HepG2 (cell line): ENCODE data around the gene NKX1-2. TPM values are rescaled to one million over a fixed set of nuclear protein-coding genes. Genes with fewer than 3 reads are reported as not detected.
A peak's percentile ranks its signal among the peaks of the same experiment; 100 is the strongest.

Experiments used
- ATAC-seq: fragments of 200-7000 bp; cut with Tn5 transposase; 3 replicates; pipeline ENCODE4 v1.9.1; 2020; ENCODE audit warnings: mild to moderate bottlenecking, moderate library complexity
- BruUV-seq: library from RNA; stranded (reverse); fragments of 400-500 nt; replicated peaks from 2 replicates; lab custom pipeline; 2021; lab: Mats Ljungman, UMichigan
- CTCF ChIA-PET: fragments of 300-600 bp; formaldehyde crosslinking; extraction: SDS; loops from one replicate; lab custom pipeline; 2021; ENCODE audit warnings: low total read pairs, inconsistent platforms, low intra/inter-chr PET ratio; lab: Yijun Ruan, JAX
- POLR2A ChIA-PET: fragments of 350-600 bp; sonication (Branson Sonifier 250); formaldehyde crosslinking; loops from one replicate; lab custom pipeline; 2020; ENCODE audit warnings: antibody characterized with exemption, inconsistent platforms; lab: Yijun Ruan, JAX
- DNase-seq: peaks from one replicate; pipeline ENCODE4 v3.0.0-alpha.2; 2015; ENCODE audit warnings: low spot score
- FAIRE-seq: peaks from 3 replicates; lab custom pipeline; 2011; peaks lifted over from hg19 to GRCh38; lab: Jason Lieb, UNC
- H2AFZ ChIP-seq: one replicate; pipeline ENCODE4 v1.6.1; 2011; ENCODE audit warnings: low read length, inconsistent platforms
- H3K27ac ChIP-seq: fragments of 300-600 bp; 3 replicates; pipeline ENCODE4 v1.8.0; 2011; ENCODE audit warnings: mixed run types, mild to moderate bottlenecking, mixed read lengths, low read length, inconsistent platforms; ENCODE audit not compliant: insufficient read depth; ENCODE audit errors: extremely low read length
- H3K27me3 ChIP-seq, 2 experiments: fragments of 200-600 bp in 1 of 2; 2 replicates in 1 of 2; 3 replicates in 1 of 2; pipeline versions ENCODE4 v1.6.0 to v1.8.0; 2011; ENCODE audit warnings: low read length in 2 of 2, mild to moderate bottlenecking in 2 of 2, moderate library complexity in 2 of 2, inconsistent platforms in 1 of 2; ENCODE audit not compliant: insufficient read depth in 2 of 2, control insufficient read depth in 1 of 2
- H3K36me3 ChIP-seq, 2 experiments: fragments of 200-600 bp in 1 of 2; replicated peaks in 1 of 2; 2 replicates in 1 of 2; 3 replicates in 1 of 2; pipeline versions ENCODE4 v1.5.1 to v1.8.0; 2011; ENCODE audit warnings: low read length in 2 of 2, inconsistent platforms in 1 of 2; ENCODE audit not compliant: insufficient read depth in 2 of 2, control insufficient read depth in 1 of 2
- H3K4me1 ChIP-seq: 2 replicates; pipeline ENCODE4 v1.5.1; 2012; ENCODE audit warnings: low read length, inconsistent platforms; ENCODE audit not compliant: insufficient read depth
- H3K4me2 ChIP-seq: 2 replicates; pipeline ENCODE4 v1.6.0; 2011; ENCODE audit warnings: low read depth, low read length, inconsistent platforms
- H3K4me3 ChIP-seq, 3 experiments: fragments of 200-600 bp in 1 of 3; sonication (generic), shearing (Covaris generic) in 1 of 3; replicated peaks in 1 of 3; 2 replicates each; pipeline ENCODE4 v1.5.1; 2011 to 2016; ENCODE audit warnings: low read length in 3 of 3, inconsistent platforms in 2 of 3, low read depth in 2 of 3, mild to moderate bottlenecking in 2 of 3, control low read depth in 1 of 3, mixed read lengths in 1 of 3; ENCODE audit not compliant: insufficient read depth in 1 of 3
- H3K79me2 ChIP-seq: one replicate; pipeline ENCODE4 v1.6.1; 2011; ENCODE audit warnings: low read length, inconsistent platforms; ENCODE audit not compliant: insufficient read depth
- H3K9ac ChIP-seq: 2 replicates; pipeline ENCODE4 v1.6.0; 2011; ENCODE audit warnings: mild to moderate bottlenecking, low read depth, low read length, inconsistent platforms; ENCODE audit not compliant: insufficient read depth
- H3K9me3 ChIP-seq: 2 replicates; pipeline ENCODE4 v1.5.1; 2012; ENCODE audit warnings: mild to moderate bottlenecking, low read length
- H4K20me1 ChIP-seq: 2 replicates; pipeline ENCODE4 v1.6.0; 2011; ENCODE audit warnings: inconsistent platforms, mild to moderate bottlenecking, low read length, moderate library complexity; ENCODE audit not compliant: insufficient read depth
- FOXJ3 ChIP-seq: sonication (generic); formaldehyde crosslinking; IDR thresholded peaks from 2 replicates; pipeline ENCODE4 v1.4.0; 2020; ENCODE audit warnings: missing genetic modification reagents, mild to moderate bottlenecking, borderline replicate concordance
- IRX3 ChIP-seq: sonication (generic); formaldehyde crosslinking; IDR thresholded peaks from 2 replicates; pipeline ENCODE4 v1.8.1; 2023; ENCODE audit warnings: mild to moderate bottlenecking, low read depth, missing genetic modification reagents, borderline replicate concordance
- NKX3-1 ChIP-seq: sonication (generic); formaldehyde crosslinking; IDR thresholded peaks from 2 replicates; pipeline ENCODE4 v1.5.0; 2020; ENCODE audit warnings: missing genetic modification reagents
- PCBP1 ChIP-seq: fragments of 200-400 bp; formaldehyde crosslinking; IDR thresholded peaks from 2 replicates; pipeline ENCODE4 v1.6.1; 2017; ENCODE audit warnings: mild to moderate bottlenecking, low read depth, low read length, borderline replicate concordance
- SKI ChIP-seq: fragments of 450-650 bp; IDR thresholded peaks from one replicate; pipeline ENCODE4 v1.6.1; 2018; ENCODE audit warnings: mild to moderate bottlenecking; ENCODE audit not compliant: partially characterized antibody
- SOX6 ChIP-seq, 2 experiments: fragments of 450-650 bp in 1 of 2; sonication (generic) in 1 of 2; formaldehyde crosslinking in 1 of 2; IDR thresholded peaks; 2 replicates each; pipeline versions ENCODE4 v1.4.0 to v1.6.1; 2017 to 2020; ENCODE audit warnings: antibody characterized with exemption in 1 of 2, mild to moderate bottlenecking in 1 of 2, missing genetic modification reagents in 1 of 2
- SP1 ChIP-seq, 2 experiments: fragments of 450-650 bp in 1 of 2; sonication (generic) in 1 of 2; formaldehyde crosslinking in 1 of 2; IDR thresholded peaks; 2 replicates each; pipeline versions ENCODE4 v1.4.0 to v1.6.1; 2016 to 2020; ENCODE audit warnings: missing genetic modification reagents in 1 of 2
- ZMYM2 ChIP-seq: sonication (generic); formaldehyde crosslinking; IDR thresholded peaks from 2 replicates; pipeline ENCODE4 v1.8.0; 2022; ENCODE audit warnings: mild to moderate bottlenecking, missing genetic modification reagents
- ZNF282 ChIP-seq: fragments of 450-650 bp; IDR thresholded peaks from 2 replicates; pipeline ENCODE4 v1.6.1; 2018; ENCODE audit not compliant: partially characterized antibody
- ZNF292 ChIP-seq: sonication (generic); formaldehyde crosslinking; IDR thresholded peaks from 2 replicates; pipeline ENCODE4 v1.8.1; 2022; ENCODE audit warnings: mild to moderate bottlenecking, low read depth, missing genetic modification reagents, borderline replicate concordance
- ZNF556 ChIP-seq: sonication (generic); formaldehyde crosslinking; IDR thresholded peaks from 2 replicates; pipeline ENCODE4 v1.4.0; 2020; ENCODE audit warnings: mild to moderate bottlenecking, missing genetic modification reagents, borderline replicate concordance
- ZNF563 ChIP-seq: sonication (generic); formaldehyde crosslinking; IDR thresholded peaks from 2 replicates; pipeline ENCODE4 v1.8.0; 2022; ENCODE audit warnings: mild to moderate bottlenecking, moderate library complexity, missing genetic modification reagents
- WGBS: methylation state at CpG from one replicate; pipeline ENCODE4 v1.1.6; 2017; ENCODE audit warnings: low lambda C conversion rate; 5-methylcytosine and 5-hydroxymethylcytosine counted together
- in situ Hi-C: cut with HindIII; loops from 2 replicates; pipeline ENCODE4 v1.10.0; 2017; ENCODE audit warnings: low pct_unique_long_range_greater_than_20kb; ENCODE audit not compliant: extremely low pct_ligation_motif_present
- intact Hi-C: fragments of 100-400 bp; cut with micrococcal nuclease; formaldehyde crosslinking; loops from one replicate; pipeline ENCODE4 v1.10.0; 2022; ENCODE audit not compliant: unreplicated experiment
- polyA plus RNA-seq, 8 experiments: library from polyadenylated mRNA; depleted of rRNA in 3 of 8; stranded (reverse) in 7 of 8; unstranded in 1 of 8; fragments of >200 nt; fragmentation: Illumina TruSeq in 4 of 8; extraction: Trizol in 4 of 8; gene quantifications; 2 replicates each; pipeline versions ENCODE4 v1.2.1 to v1.2.3, GENCODE V29; 2011 to 2016; ENCODE audit warnings: low read depth in 4 of 8, missing spikeins in 1 of 8, mixed read lengths in 1 of 8; ENCODE audit not compliant: insufficient read depth in 1 of 8
- total RNA-seq, 5 experiments: library from RNA; depleted of rRNA; stranded (reverse); fragments of >200 nt; fragmentation: Illumina TruSeq; extraction: Trizol; gene quantifications; 2 replicates each; pipeline ENCODE4 v1.2.3, GENCODE V29; 2016; ENCODE audit warnings: low read depth in 1 of 5
- TF ChIP-seq, protein P1 (sequence below): sonication (generic); formaldehyde crosslinking; IDR thresholded peaks from 2 replicates; pipeline ENCODE4 v1.4.0; 2020; ENCODE audit warnings: missing genetic modification reagents
- TF ChIP-seq, protein P2 (sequence below): sonication (generic); formaldehyde crosslinking; IDR thresholded peaks from 2 replicates; pipeline ENCODE4 v1.4.0; 2020; ENCODE audit warnings: mild to moderate bottlenecking, missing genetic modification reagents
- TF ChIP-seq, protein P3 (sequence below): sonication (generic); formaldehyde crosslinking; IDR thresholded peaks from 2 replicates; pipeline ENCODE4 v1.9.0; 2022; ENCODE audit warnings: missing genetic modification reagents, mild to moderate bottlenecking, borderline replicate concordance
- TF ChIP-seq, protein P4 (sequence below): IDR thresholded peaks from 2 replicates; pipeline ENCODE4 v1.6.1; 2012; ENCODE audit warnings: low read depth, low read length, improper control_type of control experiment

The NKX1-2 gene
- total and polyA plus RNA-seq, 2 of the 13 experiments (the other 11 are each of a cell fraction or from before 2014, with no cell fraction given) = not detected

DNA sequence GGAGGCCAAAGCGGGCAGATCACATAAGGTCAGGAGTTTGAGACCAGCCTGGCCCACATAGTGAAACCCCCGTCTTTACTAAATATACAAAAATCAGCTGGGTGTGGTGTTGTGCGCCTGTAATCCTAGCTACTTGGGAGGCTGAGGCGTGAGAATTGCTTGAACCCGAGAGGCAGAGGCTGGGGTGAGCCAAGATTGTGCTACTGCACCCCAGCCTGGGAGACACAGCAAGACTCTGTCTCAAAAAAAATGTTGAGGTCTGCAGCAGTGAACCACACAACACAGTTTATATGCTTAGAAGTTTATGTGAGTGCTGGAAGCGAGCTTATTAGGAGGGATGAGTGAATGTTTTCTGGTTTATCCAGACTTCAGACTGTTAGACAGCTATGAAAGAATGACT, 22.2 kb upstream of the NKX1-2 start (continued):
- TF ChIP-seq, protein P1, sequence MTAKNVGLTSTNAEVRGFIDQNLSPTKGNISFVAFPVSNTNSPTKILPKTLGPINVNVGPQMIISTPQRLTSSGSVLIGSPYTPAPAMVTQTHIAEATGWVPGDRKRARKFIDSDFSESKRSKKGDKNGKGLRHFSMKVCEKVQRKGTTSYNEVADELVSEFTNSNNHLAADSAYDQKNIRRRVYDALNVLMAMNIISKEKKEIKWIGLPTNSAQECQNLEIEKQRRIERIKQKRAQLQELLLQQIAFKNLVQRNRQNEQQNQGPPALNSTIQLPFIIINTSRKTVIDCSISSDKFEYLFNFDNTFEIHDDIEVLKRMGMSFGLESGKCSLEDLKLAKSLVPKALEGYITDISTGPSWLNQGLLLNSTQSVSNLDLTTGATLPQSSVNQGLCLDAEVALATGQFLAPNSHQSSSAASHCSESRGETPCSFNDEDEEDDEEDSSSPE (CRISPR knock-in tag) = no peak
- TF ChIP-seq SP1 (IDR thresholded peaks at IDR 0.05) = no peak
- TF ChIP-seq SP1 (CRISPR knock-in tag; IDR thresholded peaks at IDR 0.05) = no peak
- TF ChIP-seq, protein P2, sequence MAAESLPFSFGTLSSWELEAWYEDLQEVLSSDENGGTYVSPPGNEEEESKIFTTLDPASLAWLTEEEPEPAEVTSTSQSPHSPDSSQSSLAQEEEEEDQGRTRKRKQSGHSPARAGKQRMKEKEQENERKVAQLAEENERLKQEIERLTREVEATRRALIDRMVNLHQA = no peak
- TF ChIP-seq, protein P3, sequence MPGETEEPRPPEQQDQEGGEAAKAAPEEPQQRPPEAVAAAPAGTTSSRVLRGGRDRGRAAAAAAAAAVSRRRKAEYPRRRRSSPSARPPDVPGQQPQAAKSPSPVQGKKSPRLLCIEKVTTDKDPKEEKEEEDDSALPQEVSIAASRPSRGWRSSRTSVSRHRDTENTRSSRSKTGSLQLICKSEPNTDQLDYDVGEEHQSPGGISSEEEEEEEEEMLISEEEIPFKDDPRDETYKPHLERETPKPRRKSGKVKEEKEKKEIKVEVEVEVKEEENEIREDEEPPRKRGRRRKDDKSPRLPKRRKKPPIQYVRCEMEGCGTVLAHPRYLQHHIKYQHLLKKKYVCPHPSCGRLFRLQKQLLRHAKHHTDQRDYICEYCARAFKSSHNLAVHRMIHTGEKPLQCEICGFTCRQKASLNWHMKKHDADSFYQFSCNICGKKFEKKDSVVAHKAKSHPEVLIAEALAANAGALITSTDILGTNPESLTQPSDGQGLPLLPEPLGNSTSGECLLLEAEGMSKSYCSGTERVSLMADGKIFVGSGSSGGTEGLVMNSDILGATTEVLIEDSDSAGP (CRISPR knock-in tag) = no peak
- no peak for TF ChIP-seq NKX3-1 (CRISPR knock-in tag)

DNA sequence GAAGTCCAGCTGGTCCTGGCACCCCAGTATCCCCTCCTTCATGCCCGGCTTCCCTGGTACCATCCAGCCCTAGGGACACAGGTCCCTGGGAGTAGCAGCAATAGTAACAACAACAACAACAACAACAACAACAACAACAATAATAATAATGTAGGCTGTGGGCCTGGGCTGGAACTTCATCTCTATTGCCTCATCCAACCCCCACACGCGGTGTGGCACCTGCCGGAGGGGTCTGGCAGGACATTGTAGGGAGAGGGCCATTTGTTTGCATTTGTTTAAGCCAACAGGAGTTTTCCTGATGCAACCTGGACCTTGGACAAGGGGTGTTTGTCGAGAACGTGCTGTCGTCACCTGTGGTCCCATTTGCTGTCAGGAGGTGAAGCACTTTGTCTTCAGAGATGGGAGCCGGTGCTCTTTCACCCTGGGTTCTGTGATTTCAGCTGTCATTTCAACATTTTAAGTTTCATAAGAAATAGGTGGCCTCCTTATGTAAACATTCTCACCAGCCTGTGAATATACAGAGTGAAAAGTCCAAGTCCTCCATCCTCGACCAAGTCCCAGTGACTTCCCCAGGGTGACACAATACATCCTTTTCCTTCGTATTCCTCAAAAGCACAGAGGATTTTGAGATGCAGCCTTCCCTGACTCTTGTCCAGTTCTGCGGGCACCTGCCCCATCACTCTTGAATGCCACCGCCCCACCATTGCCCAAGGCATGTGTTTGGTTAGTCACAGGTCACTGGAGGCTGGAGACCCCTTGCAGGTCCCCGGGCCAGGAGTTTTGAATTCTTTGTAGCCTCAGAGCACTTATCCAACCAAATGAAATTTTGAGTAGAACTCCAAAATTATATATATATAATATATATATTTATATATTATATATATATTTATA, 21.0 kb upstream of the NKX1-2 start:
- intact Hi-C loops (loop anchor here (2.0 kb wide), 1 partner anchor 52 kb away; the partner anchor contains the start of gene OAT), in situ Hi-C loops (no loop called here)
- peak; percentile 82 for ATAC-seq
- ChIA-PET CTCF (no interaction called here), POLR2A (interaction anchor here (1.4 kb wide), 1 partner anchor 9 kb away, joined by 3 read pairs; the partner anchor contains the start of gene LHPP)
- Histone ChIP-seq H3K4me3 (peak overlapping the region in 2 of 3 experiments; percentile 18 to 50; a peak in 2 of 6 replicates), H3K36me3 (no peaks in the 10 kb centered on the region), H3K9ac (peak overlapping the region; percentile 30; the same call in 1 of the 2 replicates), H3K27ac (peak overlapping the region; percentile 77), H3K4me2 (peak overlapping the region; percentile 78), H3K27me3 (no peaks in the 10 kb centered on the region), H3K9me3 (no peaks in the 10 kb centered on the region), H3K79me2 (no peaks in the 10 kb centered on the region), H3K4me1 (peaks cover 93% of the 10 kb centered on the region), H2AFZ (no peak overlapping the region), H4K20me1 (no peaks in the 10 kb centered on the region)
- BruUV-seq = no TSS peak
- FAIRE-seq = peak; percentile 100
- under 1% methylated on average over 12 of the region's 13 CpGs for WGBS
- DNase-seq = peak; percentile 98
- TF ChIP-seq SOX6 (IDR thresholded peaks at IDR 0.05) = no peak
- peak; percentile 98 for TF ChIP-seq SOX6 (CRISPR knock-in tag; IDR thresholded peaks at IDR 0.05)
- peak; percentile 64; the same call in 1 of the 2 replicates for TF ChIP-seq ZMYM2 (CRISPR knock-in tag)
- no peak for TF ChIP-seq PCBP1
- peak; percentile 82 for TF ChIP-seq SKI
- peak; percentile 63; the same call in 1 of the 2 replicates for TF ChIP-seq ZNF556 (CRISPR knock-in tag)
- TF ChIP-seq IRX3 (CRISPR knock-in tag) = peak; percentile 63; the same call in 1 of the 2 replicates
- TF ChIP-seq FOXJ3 (CRISPR knock-in tag) = peak; percentile 88
- TF ChIP-seq ZNF282 = no peak
- TF ChIP-seq, protein P4, sequence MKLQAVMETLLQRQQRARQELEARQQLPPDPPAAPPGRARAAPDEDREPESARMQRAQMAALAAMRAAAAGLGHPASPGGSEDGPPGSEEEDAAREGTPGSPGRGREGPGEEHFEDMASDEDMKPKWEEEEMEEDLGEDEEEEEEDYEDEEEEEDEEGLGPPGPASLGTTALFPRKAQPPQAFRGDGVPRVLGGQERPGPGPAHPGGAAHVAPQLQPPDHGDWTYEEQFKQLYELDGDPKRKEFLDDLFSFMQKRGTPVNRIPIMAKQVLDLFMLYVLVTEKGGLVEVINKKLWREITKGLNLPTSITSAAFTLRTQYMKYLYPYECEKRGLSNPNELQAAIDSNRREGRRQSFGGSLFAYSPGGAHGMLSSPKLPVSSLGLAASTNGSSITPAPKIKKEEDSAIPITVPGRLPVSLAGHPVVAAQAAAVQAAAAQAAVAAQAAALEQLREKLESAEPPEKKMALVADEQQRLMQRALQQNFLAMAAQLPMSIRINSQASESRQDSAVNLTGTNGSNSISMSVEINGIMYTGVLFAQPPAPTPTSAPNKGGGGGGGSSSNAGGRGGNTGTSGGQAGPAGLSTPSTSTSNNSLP = no peak
- TF ChIP-seq ZNF292 (CRISPR knock-in tag) = no peak
- no peak for TF ChIP-seq ZNF563 (CRISPR knock-in tag)
